ENCODE data around the gene TEX29.

The TEX29 gene

GRCh38 chr13:111296417-111296816 is 24.0 kb upstream of the TEX29 start:
- H3K4me1 ChIP-seq (ENCODE audit: control insufficient read depth, insufficient read depth, low read length), result no peaks in the 10 kb centered on the region
- H3K4me3 ChIP-seq (ENCODE audit: low read length), result no peak overlapping the region
- H3K27me3 ChIP-seq (ENCODE audit: control insufficient read depth, insufficient read depth, low read length), result no peaks in the 10 kb centered on the region
- H3K9me3 ChIP-seq (ENCODE audit: control insufficient read depth, low read length), result no peaks in the 10 kb centered on the region
- no peaks in the 10 kb centered on the region for H3K36me3 ChIP-seq (ENCODE audit: control insufficient read depth, insufficient read depth, low read length)
- H3K9ac ChIP-seq (ENCODE audit: low read length), result no peak overlapping the region

GRCh38 chr13:111298214-111298975 is 22.0 kb upstream of the TEX29 start:
- Histone ChIP-seq H3K9ac (ENCODE audit: low read length) (no peak overlapping the region), H3K9me3 (ENCODE audit: control insufficient read depth, low read length) (no peaks in the 10 kb centered on the region), H3K4me1 (ENCODE audit: control insufficient read depth, insufficient read depth, low read length) (no peaks in the 10 kb centered on the region), H3K36me3 (ENCODE audit: control insufficient read depth, insufficient read depth, low read length) (peaks cover 10% of the 10 kb centered on the region), H3K27me3 (ENCODE audit: control insufficient read depth, insufficient read depth, low read length) (no peaks in the 10 kb centered on the region), H3K4me3 (ENCODE audit: low read length) (no peak overlapping the region)

GRCh38 chr13:111302045-111302726 is 18.3 kb upstream of the TEX29 start:
- H3K9ac ChIP-seq (ENCODE audit: low read length), result no peak overlapping the region
- peaks cover 25% of the 10 kb centered on the region for H3K36me3 ChIP-seq (ENCODE audit: control insufficient read depth, insufficient read depth, low read length)
- H3K4me1 ChIP-seq (ENCODE audit: control insufficient read depth, insufficient read depth, low read length), result no peaks in the 10 kb centered on the region
- H3K27me3 ChIP-seq (ENCODE audit: control insufficient read depth, insufficient read depth, low read length), result no peaks in the 10 kb centered on the region
- no peak overlapping the region for H3K4me3 ChIP-seq (ENCODE audit: low read length)
- no peaks in the 10 kb centered on the region for H3K9me3 ChIP-seq (ENCODE audit: control insufficient read depth, low read length)

- Histone ChIP-seq H3K36me3 (ENCODE audit: control insufficient read depth, insufficient read depth, low read length) (peaks cover 25% of the 10 kb centered on the region), H3K4me1 (ENCODE audit: control insufficient read depth, insufficient read depth, low read length) (no peaks in the 10 kb centered on the region), H3K27me3 (ENCODE audit: control insufficient read depth, insufficient read depth, low read length) (no peaks in the 10 kb centered on the region), H3K9ac (ENCODE audit: low read length) (no peak overlapping the region), H3K4me3 (ENCODE audit: low read length) (no peak overlapping the region), H3K9me3 (ENCODE audit: control insufficient read depth, low read length) (no peaks in the 10 kb centered on the region)
These were observed 16.9 kb upstream of the TEX29 start for GRCh38 chr13:111303559-111303958.

GRCh38 chr13:111304041-111304544 is 16.3 kb upstream of the TEX29 start:
- no peak overlapping the region for H3K4me3 ChIP-seq (ENCODE audit: low read length)
- H3K27me3 ChIP-seq (ENCODE audit: control insufficient read depth, insufficient read depth, low read length), result no peaks in the 10 kb centered on the region
- H3K9ac ChIP-seq (ENCODE audit: low read length), result no peak overlapping the region
- H3K4me1 ChIP-seq (ENCODE audit: control insufficient read depth, insufficient read depth, low read length), result no peaks in the 10 kb centered on the region
- H3K36me3 ChIP-seq (ENCODE audit: control insufficient read depth, insufficient read depth, low read length), result peaks cover 25% of the 10 kb centered on the region
- no peaks in the 10 kb centered on the region for H3K9me3 ChIP-seq (ENCODE audit: control insufficient read depth, low read length)

- no peaks in the 10 kb centered on the region for H3K4me1 ChIP-seq (ENCODE audit: control insufficient read depth, insufficient read depth, low read length)
- no peaks in the 10 kb centered on the region for H3K9me3 ChIP-seq (ENCODE audit: control insufficient read depth, low read length)
- H3K27me3 ChIP-seq (ENCODE audit: control insufficient read depth, insufficient read depth, low read length), result no peaks in the 10 kb centered on the region
- H3K4me3 ChIP-seq (ENCODE audit: low read length), result no peak overlapping the region
- peaks cover 25% of the 10 kb centered on the region for H3K36me3 ChIP-seq (ENCODE audit: control insufficient read depth, insufficient read depth, low read length)
- H3K9ac ChIP-seq (ENCODE audit: low read length), result no peak overlapping the region
These were observed 15.7 kb upstream of the TEX29 start for GRCh38 chr13:111304603-111305289.

- Histone ChIP-seq H3K9me3 (ENCODE audit: control insufficient read depth, low read length) (no peaks in the 10 kb centered on the region), H3K4me1 (ENCODE audit: control insufficient read depth, insufficient read depth, low read length) (no peaks in the 10 kb centered on the region), H3K36me3 (ENCODE audit: control insufficient read depth, insufficient read depth, low read length) (no peaks in the 10 kb centered on the region), H3K27me3 (ENCODE audit: control insufficient read depth, insufficient read depth, low read length) (no peaks in the 10 kb centered on the region), H3K4me3 (ENCODE audit: low read length) (no peak overlapping the region), H3K9ac (ENCODE audit: low read length) (no peak overlapping the region)
These were observed 7.4 kb upstream of the TEX29 start for GRCh38 chr13:111312944-111313590.

GRCh38 chr13:111313911-111314425 is 6.5 kb upstream of the TEX29 start:
- no peaks in the 10 kb centered on the region for H3K4me1 ChIP-seq (ENCODE audit: control insufficient read depth, insufficient read depth, low read length)
- no peaks in the 10 kb centered on the region for H3K36me3 ChIP-seq (ENCODE audit: control insufficient read depth, insufficient read depth, low read length)

GRCh38 chr13:111314852-111315251 is 5.6 kb upstream of the TEX29 start:
- H3K36me3 ChIP-seq (ENCODE audit: control insufficient read depth, insufficient read depth, low read length), result no peaks in the 10 kb centered on the region
- no peaks in the 10 kb centered on the region for H3K4me1 ChIP-seq (ENCODE audit: control insufficient read depth, insufficient read depth, low read length)
- no peaks in the 10 kb centered on the region for H3K9me3 ChIP-seq (ENCODE audit: control insufficient read depth, low read length)
- no peak overlapping the region for H3K4me3 ChIP-seq (ENCODE audit: low read length)
- H3K9ac ChIP-seq (ENCODE audit: low read length), result no peak overlapping the region
- no peaks in the 10 kb centered on the region for H3K27me3 ChIP-seq (ENCODE audit: control insufficient read depth, insufficient read depth, low read length)

More at GRCh38 chr13:111313911-111314425, 6.5 kb upstream of the TEX29 start:
- Histone ChIP-seq H3K9me3 (ENCODE audit: control insufficient read depth, low read length) (no peaks in the 10 kb centered on the region), H3K27me3 (ENCODE audit: control insufficient read depth, insufficient read depth, low read length) (no peaks in the 10 kb centered on the region), H3K9ac (ENCODE audit: low read length) (no peak overlapping the region), H3K4me3 (ENCODE audit: low read length) (no peak overlapping the region)

- Histone ChIP-seq H3K9ac (ENCODE audit: low read length) (no peak overlapping the region), H3K4me1 (ENCODE audit: control insufficient read depth, insufficient read depth, low read length) (no peaks in the 10 kb centered on the region)
These were observed 5.0 kb upstream of the TEX29 start for GRCh38 chr13:111315347-111315995.

GRCh38 chr13:111316161-111316730 is 4.2 kb upstream of the TEX29 start:
- Histone ChIP-seq H3K36me3 (ENCODE audit: control insufficient read depth, insufficient read depth, low read length) (no peaks in the 10 kb centered on the region), H3K4me3 (ENCODE audit: low read length) (no peak overlapping the region), H3K9me3 (ENCODE audit: control insufficient read depth, low read length) (no peaks in the 10 kb centered on the region), H3K27me3 (ENCODE audit: control insufficient read depth, insufficient read depth, low read length) (no peaks in the 10 kb centered on the region), H3K9ac (ENCODE audit: low read length) (no peak overlapping the region), H3K4me1 (ENCODE audit: control insufficient read depth, insufficient read depth, low read length) (no peaks in the 10 kb centered on the region)

More at GRCh38 chr13:111315347-111315995, 5.0 kb upstream of the TEX29 start:
- H3K27me3 ChIP-seq (ENCODE audit: control insufficient read depth, insufficient read depth, low read length), result no peaks in the 10 kb centered on the region
- H3K36me3 ChIP-seq (ENCODE audit: control insufficient read depth, insufficient read depth, low read length), result no peaks in the 10 kb centered on the region
- no peak overlapping the region for H3K4me3 ChIP-seq (ENCODE audit: low read length)
- no peaks in the 10 kb centered on the region for H3K9me3 ChIP-seq (ENCODE audit: control insufficient read depth, low read length)

Data from mucosa of stomach (tissue), 1 donor.